Body of pancreas (tissue), 4 donors: Measurements from ENCODE around the gene ARID4B. TPM values are rescaled to one million over a fixed set of nuclear protein-coding genes. Genes with fewer than 3 reads are reported as not detected.
A peak's percentile ranks its signal among the peaks of the same experiment; 100 is the strongest.

ENCODE experiments used
- ATAC-seq: fragments of 150-250 bp; one replicate; pipeline ENCODE4 v1.9.1; 2016
- DNase-seq, 4 donors: peaks; one replicate each; pipeline ENCODE4 v3.0.0-alpha.2; 2019
- H3K27ac ChIP-seq, 4 donors: fragments of 200-600 bp; sonication (generic); 1 replicate in 3 of 4; 2 replicates in 1 of 4; pipeline versions ENCODE4 v1.5.1 to v1.6.1; 2016 to 2019; ENCODE audit warnings: mild to moderate bottlenecking in 1 of 4, mixed read lengths in 1 of 4, moderate library complexity in 1 of 4
- H3K27me3 ChIP-seq, 2 donors: fragments of 200-600 bp; sonication (generic); one replicate each; pipeline ENCODE4 v1.6.0; 2016; ENCODE audit warnings: mild to moderate bottlenecking in 1 of 2
- H3K36me3 ChIP-seq, 2 donors: fragments of 200-600 bp; sonication (generic); replicated peaks in 1 of 2; 2 replicates each; pipeline ENCODE4 v1.5.1; 2016; ENCODE audit warnings: low read depth in 2 of 2; ENCODE audit not compliant: insufficient read depth in 1 of 2
- H3K4me1 ChIP-seq: fragments of 200-600 bp; sonication (generic); one replicate; pipeline ENCODE4 v1.6.0; 2016
- H3K4me3 ChIP-seq, 2 donors: fragments of 200-600 bp; sonication (generic); 1 replicate in 1 of 2; 2 replicates in 1 of 2; pipeline ENCODE4 v1.5.1; 2016 to 2019
- H3K9me3 ChIP-seq, 3 donors: fragments of 200-600 bp; sonication (generic); 1 replicate in 2 of 3; 2 replicates in 1 of 3; pipeline ENCODE4 v1.5.1; 2016
- POLR2A ChIP-seq, 3 donors: fragments of 450-650 bp; IDR thresholded peaks; one replicate each; pipeline ENCODE4 v1.6.1; 2016; ENCODE audit warnings: antibody characterized with exemption in 3 of 3, mild to moderate bottlenecking in 2 of 3
- WGBS, 2 donors: methylation state at CpG; one replicate each; pipeline ENCODE4 v1.1.5; 2017; 5-methylcytosine and 5-hydroxymethylcytosine counted together
- intact Hi-C: fragments of 100-400 bp; cut with DNase I; formaldehyde crosslinking; loops from one replicate; pipeline ENCODE4 v1.15.1; 2023
- total RNA-seq, 2 donors: library from RNA; depleted of rRNA; stranded (reverse); fragments of >200 nt; gene quantifications; one replicate each; pipeline ENCODE4 v1.1.0, GENCODE V29; 2016
- TF ChIP-seq, protein P1 (sequence below), 7 experiments: fragments of 450-650 bp in 4 of 7; fragments of 200-600 bp in 3 of 7; sonication (generic) in 3 of 7; IDR thresholded peaks; one replicate each; pipeline ENCODE4 v1.5.1; 2016 to 2019; ENCODE audit warnings: antibody characterized with exemption in 7 of 7

Gene ARID4B
- total RNA-seq, 2 donors from 2014 or later: 27.7 to 35.3 TPM

DNA sequence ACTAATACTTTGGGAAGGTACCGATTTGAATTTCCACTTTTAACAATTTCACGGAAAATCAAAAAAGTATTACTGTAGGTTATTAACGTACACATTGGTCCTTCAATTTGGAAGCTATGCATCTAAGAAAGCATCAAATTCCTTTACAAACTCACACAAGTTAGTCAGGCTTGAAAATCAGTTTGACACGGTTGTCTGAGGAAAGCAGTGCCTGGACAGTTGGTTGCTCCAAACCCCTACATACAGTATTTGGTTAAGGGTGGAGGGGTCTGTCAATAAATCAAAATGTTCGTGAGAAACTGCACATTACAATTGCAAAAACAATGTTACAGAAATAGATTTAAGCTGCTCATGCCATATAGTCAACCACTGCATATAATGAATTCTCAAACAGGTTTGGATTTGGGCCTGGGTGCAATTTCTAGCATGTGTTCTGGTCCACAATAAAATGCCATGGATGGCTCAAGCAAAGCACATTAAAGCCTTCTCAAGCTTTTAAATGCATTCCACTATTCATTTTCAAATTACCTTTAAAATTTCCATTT is 147.0 kb downstream of the ARID4B start:
- WGBS, 2 donors: 85 to 88% methylated on average over 5 of the region's 5 CpGs
- intact Hi-C loops: no loop called here
- Histone ChIP-seq H3K36me3 (peaks cover 0 to 16% of the 10 kb centered on the region in 2 donors), H3K27ac (no peak overlapping the region), H3K4me1 (no peaks in the 10 kb centered on the region), H3K4me3 (no peak overlapping the region), H3K9me3 (no peaks in the 10 kb centered on the region), H3K27me3 (no peaks in the 10 kb centered on the region)
- no peak for DNase-seq
- TF ChIP-seq POLR2A (IDR thresholded peaks at IDR 0.05): no peak
- TF ChIP-seq, protein P1, sequence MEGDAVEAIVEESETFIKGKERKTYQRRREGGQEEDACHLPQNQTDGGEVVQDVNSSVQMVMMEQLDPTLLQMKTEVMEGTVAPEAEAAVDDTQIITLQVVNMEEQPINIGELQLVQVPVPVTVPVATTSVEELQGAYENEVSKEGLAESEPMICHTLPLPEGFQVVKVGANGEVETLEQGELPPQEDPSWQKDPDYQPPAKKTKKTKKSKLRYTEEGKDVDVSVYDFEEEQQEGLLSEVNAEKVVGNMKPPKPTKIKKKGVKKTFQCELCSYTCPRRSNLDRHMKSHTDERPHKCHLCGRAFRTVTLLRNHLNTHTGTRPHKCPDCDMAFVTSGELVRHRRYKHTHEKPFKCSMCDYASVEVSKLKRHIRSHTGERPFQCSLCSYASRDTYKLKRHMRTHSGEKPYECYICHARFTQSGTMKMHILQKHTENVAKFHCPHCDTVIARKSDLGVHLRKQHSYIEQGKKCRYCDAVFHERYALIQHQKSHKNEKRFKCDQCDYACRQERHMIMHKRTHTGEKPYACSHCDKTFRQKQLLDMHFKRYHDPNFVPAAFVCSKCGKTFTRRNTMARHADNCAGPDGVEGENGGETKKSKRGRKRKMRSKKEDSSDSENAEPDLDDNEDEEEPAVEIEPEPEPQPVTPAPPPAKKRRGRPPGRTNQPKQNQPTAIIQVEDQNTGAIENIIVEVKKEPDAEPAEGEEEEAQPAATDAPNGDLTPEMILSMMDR (IDR thresholded peaks at IDR 0.05): no peak
- ATAC-seq: no peak

DNA sequence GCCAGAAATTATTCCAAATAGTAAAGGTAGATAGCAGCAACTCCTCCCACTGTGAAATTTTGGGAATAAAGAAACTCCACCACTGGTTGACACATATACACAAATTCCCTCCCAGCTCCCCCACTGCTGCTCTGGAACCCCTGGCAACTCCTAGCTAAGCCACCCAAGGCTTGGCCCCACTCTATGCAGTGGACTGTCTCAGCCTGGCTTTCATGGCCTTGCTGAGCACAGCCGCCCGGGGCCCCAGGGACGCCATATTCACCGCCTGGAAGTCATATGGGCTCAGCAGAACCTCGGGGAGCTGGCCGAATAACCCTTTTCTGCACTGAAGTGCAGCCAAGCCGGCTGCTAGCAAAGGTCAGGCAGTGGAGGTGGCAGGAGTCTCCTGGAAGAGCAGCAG is 151.5 kb downstream of the ARID4B start:
- no peak for TF ChIP-seq POLR2A (IDR thresholded peaks at IDR 0.05)
- TF ChIP-seq, protein P1 (IDR thresholded peaks at IDR 0.05): no peak
- no peaks in the 10 kb centered on the region for H3K4me1 ChIP-seq
- H3K4me3 ChIP-seq: no peak overlapping the region
- H3K36me3 ChIP-seq: peaks cover 0 to 24% of the 10 kb centered on the region in 2 donors
- ATAC-seq (no peak), DNase-seq (no peak)
- H3K27me3 ChIP-seq: no peaks in the 10 kb centered on the region
- intact Hi-C loops: no loop called here
- WGBS, 2 donors: 94 to 96% methylated on average over 7 of the region's 7 CpGs
- no peak overlapping the region for H3K27ac ChIP-seq
- H3K9me3 ChIP-seq: no peaks in the 10 kb centered on the region

DNA sequence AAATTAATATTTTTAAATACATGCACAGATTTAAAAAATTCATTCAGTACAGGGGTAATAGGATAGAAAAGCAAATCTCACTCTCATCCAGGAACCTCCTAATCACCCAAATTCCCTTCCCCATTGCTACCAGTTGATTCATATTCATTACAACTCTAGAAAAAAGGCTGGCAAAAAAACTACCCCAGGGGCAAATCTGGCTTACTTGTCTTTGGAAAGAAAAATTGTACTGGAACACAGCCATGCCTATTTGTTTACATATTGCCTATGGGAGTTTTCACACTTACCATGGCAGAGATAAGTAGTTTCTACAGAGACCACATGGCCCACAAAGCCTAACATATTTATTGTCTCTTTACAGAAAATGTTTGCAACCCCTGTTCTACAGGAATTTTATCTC is 158.0 kb downstream of the ARID4B start:
- intact Hi-C loops: no loop called here
- H3K27ac ChIP-seq: no peak overlapping the region
- H3K36me3 ChIP-seq: peaks cover 0 to 27% of the 10 kb centered on the region in 2 donors

DNA sequence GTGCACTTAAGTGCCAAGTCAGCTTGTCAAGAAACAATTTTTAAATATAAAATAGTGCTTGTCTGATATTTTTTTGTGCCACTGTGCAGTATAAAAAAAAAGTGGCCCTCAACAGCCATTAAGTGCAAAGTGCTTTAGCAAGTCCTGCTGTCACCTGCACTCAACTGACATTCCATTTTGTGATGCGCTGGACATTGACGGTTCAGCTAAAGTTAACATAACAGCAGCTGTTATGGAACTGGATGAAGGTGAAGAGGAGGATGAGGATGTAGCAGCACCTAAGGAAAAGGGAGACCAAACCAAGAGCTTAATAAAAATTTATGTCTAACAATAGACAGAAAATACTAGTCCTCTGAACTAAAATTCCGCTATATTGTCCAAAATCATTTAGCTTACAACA is 159.6 kb downstream of the ARID4B start:
- Histone ChIP-seq H3K9me3 (no peaks in the 10 kb centered on the region), H3K4me1 (no peaks in the 10 kb centered on the region), H3K27me3 (no peaks in the 10 kb centered on the region), H3K4me3 (no peak overlapping the region), H3K27ac (no peak overlapping the region), H3K36me3 (peaks cover 0 to 21% of the 10 kb centered on the region in 2 donors)
- no peak for DNase-seq
- no peak for TF ChIP-seq POLR2A (IDR thresholded peaks at IDR 0.05)
- TF ChIP-seq, protein P1 (IDR thresholded peaks at IDR 0.05): no peak
- no peak for ATAC-seq
- WGBS, 2 donors: 90 to 91% methylated on average over 3 of the region's 3 CpGs
- intact Hi-C loops: no loop called here

More for the DNA sequence above, 158.0 kb downstream of the ARID4B start:
- no peak for TF ChIP-seq POLR2A (IDR thresholded peaks at IDR 0.05)
- H3K4me1 ChIP-seq: no peaks in the 10 kb centered on the region
- H3K4me3 ChIP-seq: no peak overlapping the region
- no peaks in the 10 kb centered on the region for H3K9me3 ChIP-seq
- DNase-seq (no peak), ATAC-seq (no peak)
- no peaks in the 10 kb centered on the region for H3K27me3 ChIP-seq

DNA sequence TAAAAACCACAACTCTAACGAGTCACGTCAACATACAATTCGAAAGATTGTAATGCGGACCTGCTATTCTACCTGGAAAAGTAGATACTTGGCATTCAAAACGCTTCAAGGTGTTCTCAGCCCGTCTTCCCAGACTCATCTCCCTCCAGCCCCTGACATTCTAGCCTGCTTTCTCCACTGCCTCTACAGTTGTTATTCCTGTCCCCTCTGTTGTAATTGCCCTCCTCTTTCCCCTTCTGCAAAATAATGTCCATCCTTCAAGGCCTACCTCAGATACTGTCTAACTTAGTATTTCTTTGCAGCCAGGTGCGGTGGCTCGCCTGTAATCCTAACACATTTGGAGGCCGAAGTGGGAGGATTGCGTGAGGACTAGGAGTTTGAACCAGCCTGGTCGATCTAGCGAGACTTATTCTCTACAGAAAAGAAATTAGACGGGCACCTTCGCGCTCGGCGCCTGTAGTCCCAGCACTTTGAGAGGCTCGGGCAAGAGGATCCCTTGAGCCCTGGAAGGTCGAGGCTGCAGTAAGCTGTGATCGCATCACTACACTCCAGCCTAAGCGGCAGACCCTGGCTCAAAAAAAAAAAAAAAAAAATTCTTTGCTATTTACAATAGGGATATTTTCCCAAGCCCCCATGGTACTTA is 166.2 kb downstream of the ARID4B start:
- 56 to 59% methylated on average over 21 of the region's 21 CpGs for WGBS, 2 donors
- ATAC-seq (peak; percentile 9), DNase-seq (no peak)
- peak overlapping the region; percentile 83 to 93 (median 90) for H3K27ac ChIP-seq
- no peaks in the 10 kb centered on the region for H3K27me3 ChIP-seq
- no peak for TF ChIP-seq POLR2A (IDR thresholded peaks at IDR 0.05)
- TF ChIP-seq, protein P1 (IDR thresholded peaks at IDR 0.05): no peak
- peaks cover 0 to 3% of the 10 kb centered on the region in 2 donors for H3K36me3 ChIP-seq
- intact Hi-C loops: no loop called here
- H3K4me1 ChIP-seq: peaks cover 8% of the 10 kb centered on the region
- peaks cover 0 to 3% (median 0%) of the 10 kb centered on the region in 3 donors for H3K9me3 ChIP-seq
- peak overlapping the region in 1 of 2 donors; percentile 12 for H3K4me3 ChIP-seq
